ENCODE results near the gene THRA.

The THRA gene

DNA sequence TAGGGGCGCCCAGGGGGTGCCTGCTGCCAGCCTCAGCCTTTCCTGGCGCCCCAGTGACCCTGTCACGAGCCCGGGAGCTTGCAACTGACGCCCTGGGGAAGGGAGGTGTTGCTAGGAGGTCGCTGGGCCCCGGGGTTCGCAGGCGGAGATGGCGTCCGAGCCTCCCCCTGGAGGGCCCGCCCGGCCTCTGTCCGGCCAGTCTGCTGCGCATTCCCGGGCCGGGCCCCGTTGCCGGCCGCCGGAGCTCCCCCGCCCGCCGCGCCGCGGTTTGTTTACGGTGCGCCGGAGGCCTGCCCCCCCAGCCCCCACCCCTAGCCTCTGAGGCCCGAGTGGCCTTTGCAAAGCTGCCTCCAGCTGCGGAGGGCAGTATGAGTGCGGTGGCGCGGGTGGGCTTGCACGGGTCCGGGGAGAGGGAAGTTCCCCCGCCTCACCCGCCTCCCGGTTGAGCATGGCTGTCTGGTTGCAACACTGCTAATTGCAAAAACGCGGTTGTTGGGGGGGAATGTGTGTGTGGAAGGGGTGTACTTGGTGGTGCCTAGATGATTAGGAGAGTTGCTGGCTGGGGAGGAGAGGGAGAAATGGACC lies 514 bp downstream of the THRA start:
- peak in 17 of 56 donors; percentile 34 to 72 (median 55) for DNase-seq

DNA sequence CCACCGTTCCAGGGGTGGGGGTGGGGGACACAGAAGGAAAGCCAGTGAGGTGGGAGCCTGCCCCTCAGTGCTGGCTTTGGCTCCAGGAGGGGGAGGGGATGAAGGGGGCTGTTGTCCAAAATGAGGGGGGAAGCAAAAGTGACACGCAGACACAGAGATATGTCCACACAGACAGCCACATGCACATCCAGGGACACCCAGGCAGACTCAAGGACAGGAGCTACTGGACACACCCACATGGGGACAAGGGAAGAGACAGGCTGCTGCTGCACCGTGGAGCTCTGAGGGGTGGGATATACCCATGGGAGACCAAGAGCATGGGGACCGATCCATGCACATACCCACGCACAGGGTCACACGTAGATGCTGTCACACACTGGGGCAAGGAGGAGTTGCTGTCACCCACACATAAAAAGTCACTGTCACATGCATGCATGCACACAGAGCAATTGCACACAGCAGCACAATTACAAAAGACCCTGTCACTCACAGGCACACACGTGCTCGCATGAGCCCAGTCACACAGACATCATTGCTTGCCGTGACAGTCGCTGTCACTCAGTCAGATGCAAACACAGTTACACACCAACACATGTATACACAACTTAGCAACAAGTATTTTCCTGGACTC lies 1.3 kb downstream of the THRA start:
- peak in 47 of 56 donors; percentile 21 to 83 (median 60) for DNase-seq

DNA sequence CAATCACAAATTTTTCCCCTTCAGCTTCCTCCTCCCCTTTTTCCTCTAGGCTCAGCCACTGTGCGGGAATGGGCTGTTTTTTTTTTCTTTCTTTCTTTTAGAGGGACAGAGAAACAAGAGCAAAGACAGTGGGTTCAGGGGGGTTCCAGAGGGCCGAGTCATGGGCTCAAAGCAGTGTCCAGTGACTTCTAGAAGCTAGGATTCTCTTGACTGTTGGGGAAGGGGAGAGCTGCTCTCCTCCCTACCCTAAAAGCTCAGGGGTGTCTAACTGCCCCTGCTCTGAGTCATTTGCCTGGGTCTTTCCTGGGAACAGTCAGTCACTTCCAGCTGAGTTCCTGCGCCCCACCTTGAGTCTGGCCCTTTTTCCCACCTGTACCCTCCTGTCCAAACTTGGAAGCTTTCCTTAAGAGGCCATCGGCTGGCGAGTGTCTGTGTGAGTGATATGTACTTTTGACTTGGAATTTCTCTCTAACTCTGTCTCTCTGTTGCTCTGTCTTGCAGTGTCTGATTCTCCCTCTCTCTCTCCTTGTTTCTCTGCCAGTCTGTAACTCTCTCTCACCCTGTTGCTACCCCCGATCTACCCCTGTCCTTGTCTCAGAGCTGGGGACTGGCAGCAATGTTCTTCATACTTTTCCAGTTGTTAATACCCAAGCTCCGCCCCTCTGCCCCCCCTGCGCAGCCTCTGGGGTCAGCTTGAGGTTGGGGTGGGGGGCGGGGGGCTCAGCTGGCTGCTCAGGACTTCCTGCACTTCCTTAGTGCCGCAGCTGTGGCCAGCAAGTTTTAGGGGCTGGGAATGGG lies 2.4 kb downstream of the THRA start:
- DNase-seq = peak in 23 of 56 donors; percentile 26 to 64 (median 49)

DNA sequence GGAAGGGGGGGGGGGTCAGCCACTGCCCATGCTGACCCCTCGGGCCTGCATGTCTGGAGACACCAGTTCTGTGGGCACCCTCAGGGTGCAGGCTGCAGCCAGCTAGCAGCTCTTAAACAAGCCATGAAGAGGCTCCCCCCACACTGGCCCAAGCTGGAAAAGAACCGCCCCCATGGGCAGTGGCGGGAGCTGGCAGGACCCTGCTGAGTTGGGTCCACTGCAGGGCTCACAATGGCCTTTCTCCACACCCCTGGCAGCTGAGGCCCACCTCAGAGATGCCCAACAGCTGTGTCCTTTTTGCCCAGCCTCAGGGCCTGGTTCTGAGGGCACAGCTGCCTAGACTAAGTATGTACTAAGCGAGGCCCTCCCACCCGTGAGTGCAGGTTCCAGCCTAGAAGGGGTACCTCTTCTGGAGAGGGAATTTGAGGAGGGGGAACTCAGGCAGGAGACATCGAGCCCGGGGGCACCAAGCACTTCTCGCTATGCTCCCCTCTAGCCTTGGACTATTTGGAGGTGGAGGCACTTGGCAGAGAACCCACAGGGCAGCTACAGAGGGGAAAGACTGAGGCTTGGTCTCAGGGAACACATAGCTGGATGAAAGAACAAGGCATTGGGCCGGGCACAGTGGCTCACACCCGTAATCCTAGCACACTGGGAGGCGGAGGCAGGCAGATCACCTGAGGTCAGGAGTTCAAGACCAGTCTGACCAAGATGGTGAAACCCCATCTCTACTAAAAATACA lies 3.2 kb downstream of the THRA start:
- DNase-seq = peak in 23 of 56 donors; percentile 10 to 64 (median 49)

DNA sequence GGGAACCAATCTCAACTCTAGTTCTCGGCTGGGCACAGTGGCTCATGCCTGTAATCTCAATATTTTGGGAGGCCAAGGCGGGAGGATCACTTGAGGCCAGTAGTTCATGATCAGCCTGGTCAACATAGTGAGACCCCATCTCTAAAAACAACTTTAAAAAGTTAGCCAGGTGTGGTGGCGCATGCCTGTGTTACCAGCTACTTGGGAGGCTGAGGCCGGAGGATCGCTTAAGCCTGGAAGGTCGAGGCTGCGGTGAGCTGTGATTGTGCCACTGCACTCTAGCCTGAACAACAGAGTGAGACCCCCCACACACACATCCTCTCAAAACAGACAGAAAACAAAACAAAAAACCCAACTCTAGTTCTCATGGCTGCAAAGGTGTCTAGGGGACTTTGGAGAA lies 4.9 kb downstream of the THRA start:
- DNase-seq = no peak

DNA sequence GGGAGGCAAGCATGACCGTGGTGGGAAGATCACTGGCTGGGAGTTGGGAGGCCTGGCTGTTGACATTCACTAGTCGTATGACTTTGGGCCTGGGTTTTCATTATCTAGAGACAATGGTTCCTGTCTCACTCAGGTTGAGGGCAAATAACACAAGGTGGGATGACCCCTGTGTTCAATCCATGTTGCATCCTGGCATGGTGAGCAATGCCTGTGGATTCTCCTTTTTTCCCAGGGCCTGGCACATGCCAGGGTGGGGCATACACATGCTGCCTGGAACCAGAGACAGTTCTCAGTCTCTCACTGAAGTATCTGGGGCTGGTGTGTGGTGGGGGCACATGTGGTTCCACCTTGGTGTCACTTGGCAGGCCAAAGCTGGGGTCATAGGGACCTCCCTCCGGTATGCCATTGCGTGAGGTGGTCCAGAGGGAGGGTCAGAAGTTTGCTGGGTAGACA lies 5.4 kb downstream of the THRA start:
- peak in 11 of 56 donors; percentile 37 to 69 (median 51) for DNase-seq

DNA sequence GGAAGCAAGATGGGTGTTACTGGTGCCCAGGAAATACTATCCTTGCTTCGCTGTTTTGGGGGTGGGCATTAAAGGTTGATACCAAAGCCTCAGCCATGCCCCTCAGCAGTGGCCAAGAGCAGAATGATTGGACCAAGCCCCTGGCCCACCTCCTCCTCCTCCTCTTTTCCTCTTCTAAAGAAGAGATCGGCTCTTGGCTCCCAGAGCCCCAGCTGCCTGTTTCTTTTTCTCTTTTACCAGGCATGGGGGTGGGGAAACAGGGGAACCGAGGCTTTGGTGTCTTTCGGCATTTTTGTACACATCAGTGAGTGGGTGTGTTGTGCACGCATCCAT lies 5.8 kb downstream of the THRA start:
- DNase-seq = peak in 1 of 56 donors; percentile 74

DNA sequence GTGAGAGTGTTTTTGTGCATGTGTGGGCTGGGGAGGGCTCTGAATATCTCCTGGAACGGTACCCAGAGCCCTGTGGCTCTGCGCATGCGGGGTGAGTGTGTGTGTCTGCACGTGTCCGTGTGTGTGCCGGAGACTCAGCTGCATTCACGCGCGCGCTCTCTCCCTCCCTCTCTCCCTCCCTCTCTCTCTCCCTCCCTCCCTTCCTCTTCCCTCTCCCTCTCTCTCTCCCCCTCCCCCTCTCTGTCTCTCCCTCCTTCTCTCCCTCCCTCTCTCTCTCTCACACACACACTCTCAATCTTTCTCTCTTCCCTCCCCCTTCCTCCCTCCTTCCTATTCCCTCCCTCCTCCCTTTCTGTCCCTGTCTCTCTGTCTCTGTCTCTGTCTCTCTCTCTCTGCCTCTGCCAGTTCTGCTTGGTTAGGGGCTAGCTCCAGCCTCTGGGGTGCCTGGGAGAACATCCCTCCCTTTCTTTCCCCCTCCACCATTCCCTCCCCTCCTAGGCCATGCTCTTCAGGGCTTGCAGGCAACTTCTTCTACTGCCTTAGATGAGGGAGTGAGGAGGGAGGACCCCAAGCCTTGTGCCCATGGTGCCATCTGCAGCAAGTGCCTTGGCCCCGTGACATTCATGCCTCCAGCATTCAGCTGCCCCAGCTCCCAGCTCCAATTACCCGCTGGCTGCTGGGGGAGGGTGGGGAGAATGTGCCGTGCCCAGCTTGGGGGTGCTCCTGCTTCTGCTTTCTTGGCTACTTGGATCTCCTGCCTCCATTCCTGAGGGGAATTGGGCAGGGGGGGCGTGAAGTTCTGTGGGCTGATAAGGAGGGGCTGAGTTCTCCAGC lies 6.4 kb downstream of the THRA start:
- DNase-seq = peak; percentile 24 to 97 (median 91)

DNA sequence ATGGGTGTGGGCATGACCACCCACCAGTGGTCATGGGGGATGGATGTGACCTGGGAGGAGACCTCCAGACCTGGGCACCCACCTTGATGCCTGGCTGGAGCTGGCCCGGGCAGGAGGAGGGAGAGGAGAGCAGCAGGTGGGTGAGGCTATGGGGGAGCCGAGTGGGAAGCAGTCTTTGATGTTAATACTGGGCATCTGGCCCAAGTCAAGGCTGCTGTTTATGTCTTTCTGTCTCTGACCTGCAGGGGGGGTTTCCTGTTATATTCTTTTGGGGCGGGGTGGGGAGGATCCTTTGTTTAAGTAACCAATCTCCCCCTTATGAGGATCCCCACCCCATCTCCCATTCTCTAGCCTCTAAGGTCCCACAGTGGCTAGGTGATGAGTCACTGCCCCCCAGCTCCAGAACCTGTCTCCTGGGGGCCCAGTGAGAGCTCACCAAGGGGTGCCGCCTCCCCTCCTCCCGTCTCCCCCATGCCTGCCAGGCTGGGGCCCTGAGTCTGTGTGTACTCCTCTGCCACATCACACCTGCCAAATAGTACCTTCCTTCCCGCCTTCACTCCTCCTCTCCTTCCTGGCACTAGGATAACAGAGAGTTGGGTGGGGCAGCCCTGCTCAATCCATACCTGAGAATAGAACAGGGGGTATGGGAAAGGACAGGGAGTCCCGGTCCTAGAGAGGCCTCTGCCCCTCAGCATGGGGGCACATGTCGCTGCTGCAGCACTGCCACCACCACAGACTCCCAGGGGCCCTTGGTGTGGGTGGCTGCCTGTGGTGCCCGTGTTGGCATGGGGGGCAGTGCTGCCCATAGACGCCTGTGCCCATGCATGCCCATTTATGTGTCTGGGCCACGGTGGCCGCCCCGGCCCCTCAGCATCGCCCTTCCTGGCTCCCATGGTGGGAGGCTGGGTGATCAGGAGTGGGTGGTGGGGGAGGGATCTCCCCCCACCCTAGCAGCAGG lies 7.3 kb downstream of the THRA start:
- peak in 37 of 56 donors; percentile 33 to 82 (median 59) for DNase-seq

DNA sequence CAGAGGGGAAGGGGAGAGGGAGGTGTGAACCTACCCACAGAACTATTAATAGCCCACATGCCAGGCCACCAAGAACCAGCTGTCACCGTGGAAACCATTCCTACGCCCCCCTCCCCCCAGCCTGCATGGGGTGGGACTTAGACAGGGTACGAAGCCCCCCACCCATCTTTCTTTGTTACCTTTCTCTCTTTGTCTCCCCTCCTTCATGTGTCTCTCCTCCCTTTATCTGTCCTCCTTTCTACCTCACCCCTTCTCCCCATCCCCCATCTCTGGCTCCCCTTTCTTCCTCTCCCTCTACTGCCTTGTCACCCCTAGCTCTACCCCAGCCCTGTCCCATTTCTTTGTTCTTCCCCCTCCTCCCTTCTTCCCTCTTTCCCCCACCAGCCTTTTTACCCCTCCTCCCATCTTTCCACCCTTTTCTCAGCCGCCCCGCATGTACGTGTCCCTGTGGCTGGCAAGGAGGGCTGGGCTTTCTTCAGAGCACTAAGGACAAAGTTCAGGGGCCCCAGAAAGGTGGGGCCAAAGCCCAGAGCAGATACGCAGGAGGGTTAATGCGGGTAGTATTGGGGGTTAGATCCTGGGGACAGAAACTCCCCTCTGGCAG lies 8.0 kb downstream of the THRA start:
- peak in 2 of 56 donors; percentile 47 to 51 for DNase-seq

DNA sequence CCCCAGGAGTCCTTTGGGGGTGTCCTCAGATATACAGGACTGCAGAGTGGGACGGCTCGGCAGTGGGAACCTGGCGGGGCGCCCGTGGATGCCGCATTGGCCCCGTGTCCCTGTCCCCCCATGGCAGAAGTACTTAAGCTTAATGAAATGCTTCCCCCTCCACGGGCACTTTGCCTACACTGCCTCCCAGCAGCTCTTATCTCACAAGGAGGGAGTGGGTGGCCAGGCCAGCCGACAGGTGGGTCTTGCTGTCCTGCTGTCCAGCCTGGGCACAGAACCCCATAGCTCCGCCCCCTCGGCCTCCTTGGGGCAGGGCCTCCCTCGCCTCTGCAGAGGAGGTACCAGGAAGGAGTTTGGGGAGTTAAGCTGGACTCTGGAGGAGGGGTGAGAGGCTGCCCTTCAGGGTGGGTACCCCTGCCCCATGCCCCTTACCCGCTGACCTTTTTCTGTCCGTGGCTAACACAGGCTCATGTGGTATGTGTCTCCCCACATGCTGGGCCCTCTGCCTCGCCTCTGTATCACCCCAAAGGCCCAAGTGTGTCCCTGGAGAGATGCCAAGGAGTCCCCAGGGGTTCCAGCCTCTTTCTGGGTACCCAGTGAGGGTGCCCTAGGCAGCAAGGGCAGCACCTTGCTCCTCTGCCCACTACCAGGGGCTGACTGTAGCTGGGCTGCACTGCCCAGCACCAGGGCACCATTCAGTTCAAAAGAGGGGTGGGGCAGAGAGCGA lies 8.7 kb downstream of the THRA start:
- DNase-seq = peak in 37 of 56 donors; percentile 32 to 80 (median 57)

DNA sequence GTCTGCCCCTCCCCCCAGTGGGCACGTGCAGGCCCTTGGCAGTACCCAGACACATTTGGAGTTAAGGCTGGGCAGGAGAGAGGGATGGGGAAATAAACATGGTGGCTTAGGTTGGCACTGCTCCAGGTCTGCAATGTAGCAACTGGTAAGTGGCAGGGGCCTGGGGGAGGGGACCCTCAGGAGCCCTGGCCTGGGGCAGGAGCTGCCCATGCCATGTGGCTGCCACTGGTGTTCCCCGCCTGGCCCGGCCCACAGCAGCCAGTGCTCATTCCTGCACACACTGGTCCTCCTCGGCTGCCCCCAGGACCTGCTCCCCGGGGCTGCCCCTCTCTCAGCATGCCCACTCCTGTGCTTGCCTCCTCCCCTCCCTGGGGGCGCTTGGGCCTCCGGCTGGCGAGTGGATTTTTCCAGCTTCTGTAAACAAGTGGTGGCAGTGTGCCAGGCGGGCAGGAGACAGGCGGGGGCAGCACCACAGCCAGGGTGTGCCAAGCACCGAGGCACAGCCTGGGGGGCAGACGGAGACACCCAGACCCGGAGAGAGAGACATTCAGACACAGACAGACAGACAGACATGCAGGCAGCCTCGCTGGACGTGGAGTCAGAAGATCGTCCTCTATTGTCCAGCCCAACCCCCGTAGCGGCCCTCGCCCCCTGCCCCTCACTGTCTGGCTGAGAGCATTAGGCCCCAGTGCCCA lies 9.4 kb downstream of the THRA start:
- peak in 54 of 56 donors; percentile 64 to 97 (median 90) for DNase-seq

DNA sequence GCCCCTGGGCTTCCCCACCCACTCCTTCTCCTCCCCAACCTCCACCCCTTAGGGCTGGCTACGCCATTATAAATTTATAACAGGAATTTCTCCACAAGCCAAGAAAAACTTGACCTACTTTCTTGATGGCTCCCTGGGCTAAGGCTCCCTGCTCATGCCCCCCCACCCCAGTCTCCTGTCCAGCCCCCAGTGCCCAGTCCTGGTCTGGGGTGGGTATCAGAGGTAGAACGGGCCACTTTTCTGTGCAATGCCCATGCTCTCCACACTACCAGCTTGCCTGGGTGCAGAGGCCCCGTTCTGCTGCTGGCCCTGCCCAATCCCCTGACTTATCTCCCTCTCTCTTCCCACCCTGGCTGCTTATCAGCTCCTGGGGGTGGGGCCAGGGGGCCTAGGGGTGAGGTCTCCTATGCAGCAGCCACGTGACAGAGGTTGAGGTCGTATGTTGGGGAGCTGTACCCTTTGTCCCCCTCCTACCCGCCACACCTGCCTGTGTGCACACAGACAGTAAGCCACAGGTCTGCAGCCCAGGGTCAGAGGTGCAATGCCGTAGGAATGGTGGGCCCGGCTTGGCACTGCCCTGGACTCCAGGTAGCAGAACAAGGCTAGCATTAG lies 10.1 kb downstream of the THRA start:
- peak in 2 of 56 donors; percentile 62 to 68 for DNase-seq

DNA sequence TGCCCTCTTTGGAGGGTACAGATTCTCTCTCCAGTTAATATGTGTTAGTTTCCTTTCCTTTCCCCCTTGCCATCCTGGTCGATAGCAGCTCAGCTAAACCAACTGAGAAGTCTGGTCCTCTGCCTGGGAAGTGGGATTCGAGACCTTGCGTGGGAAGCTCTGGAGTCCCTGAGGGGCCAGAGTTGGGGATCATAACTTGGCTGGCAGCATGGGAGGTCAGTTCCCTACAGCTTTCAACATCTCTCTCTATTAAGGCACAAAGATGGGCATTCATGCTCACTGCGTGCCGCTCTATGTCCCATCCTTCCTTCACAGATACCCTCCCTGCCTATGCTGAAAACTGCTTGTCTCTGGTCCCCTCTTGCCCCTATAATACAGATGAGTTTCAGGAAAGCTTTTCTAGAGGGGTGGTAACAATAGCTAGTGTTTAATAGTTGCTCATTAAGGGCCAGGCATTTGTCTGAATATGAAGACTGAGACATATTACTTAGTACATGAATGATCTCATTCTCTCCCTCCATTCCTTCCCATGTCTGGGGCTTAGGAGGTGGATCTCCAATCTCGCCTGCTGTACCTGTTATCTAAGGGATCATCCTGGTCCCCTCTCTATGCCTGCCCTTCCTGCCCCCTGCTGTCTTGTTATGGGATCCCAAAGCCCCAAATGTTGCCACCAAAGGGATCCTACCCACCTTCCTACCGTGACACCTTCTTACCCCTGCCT lies 10.8 kb downstream of the THRA start:
- DNase-seq = peak in 3 of 56 donors; percentile 24 to 33 (median 32)

DNA sequence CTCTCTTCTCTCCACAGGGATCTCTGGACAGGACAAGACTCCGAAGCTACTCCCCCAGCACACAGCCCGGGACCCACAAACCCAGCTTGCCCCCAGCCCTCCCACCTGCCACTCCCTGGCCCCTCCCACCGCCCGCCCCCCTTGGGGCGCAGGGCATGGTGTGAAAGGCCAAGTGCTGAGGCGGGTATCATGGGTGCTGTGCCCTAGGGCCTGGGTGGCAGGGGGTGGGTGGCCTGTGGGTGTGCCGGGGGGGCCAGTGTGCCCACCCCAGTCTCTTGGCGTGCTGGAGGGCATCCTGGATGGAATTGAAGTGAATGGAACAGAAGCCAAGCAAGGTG lies 11.4 kb downstream of the THRA start:
- peak in 1 of 56 donors; percentile 25 for DNase-seq

DNA sequence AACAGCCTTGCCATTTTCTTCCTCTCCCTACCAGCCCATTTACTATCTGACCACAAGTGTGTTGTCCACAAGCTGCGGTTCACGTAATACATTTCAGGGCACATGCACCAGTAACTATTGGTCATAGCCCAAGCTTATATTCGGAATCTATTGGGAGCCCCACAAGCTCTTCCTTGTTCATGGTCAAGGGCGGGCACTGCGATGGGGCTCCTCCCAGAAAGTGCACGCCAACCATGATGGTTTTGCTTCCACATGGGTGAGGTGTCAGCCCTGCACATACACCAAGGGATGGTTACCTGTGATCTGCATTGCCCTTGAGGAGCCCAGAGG lies 12.1 kb downstream of the THRA start:
- DNase-seq = peak in 1 of 56 donors; percentile 65

All from nucleus accumbens (tissue), 56 donors.